ENCODE results near the gene ARHGAP42. TPM values are rescaled to one million over a fixed set of nuclear protein-coding genes. Genes with fewer than 3 reads are reported as not detected.

Gene ARHGAP42
- total and polyA plus RNA-seq, 10 of the 15 experiments (the other 5 are each of a cell fraction or from before 2014, with no cell fraction given): 1.8 to 6.3 (median 3.2) TPM

DNA sequence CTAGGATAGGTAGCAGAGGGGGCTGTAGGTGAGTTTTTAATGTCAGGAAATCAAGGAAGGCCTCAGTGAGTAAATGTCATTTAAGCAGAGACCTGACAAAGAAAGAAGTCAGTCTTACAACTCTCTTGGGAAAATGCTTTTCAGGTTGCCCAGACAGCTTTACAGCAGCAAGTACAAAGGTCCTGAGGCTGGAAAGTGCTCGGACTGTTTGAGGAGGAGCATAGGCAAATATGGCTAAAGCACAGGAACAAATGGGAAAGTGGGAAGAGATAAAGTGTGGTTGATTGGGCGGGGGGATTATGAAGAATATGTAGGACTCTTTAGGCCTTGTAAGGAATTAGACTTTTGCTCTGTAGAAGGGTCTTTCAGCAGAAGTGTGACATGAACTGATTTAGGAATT, 125.4 kb downstream of the ARHGAP42 start:
- CTCF ChIA-PET: interaction anchor here (1.0 kb wide), 1 partner anchor 16 kb away, joined by 4 read pairs; no protein-coding TSS in a partner anchor
- no TSS peak for BruUV-seq (replicated peaks)
- POLR2A ChIA-PET: no interaction called here
- Histone ChIP-seq H2AFZ (ENCODE audit: control insufficient read depth, low read depth, low read length) (no peak overlapping the region), H3K4me1 (ENCODE audit: control insufficient read depth, insufficient read depth, low read length) (no peaks in the 10 kb centered on the region), H3K27me3 (replicated peaks in 1 of 2; ENCODE audit: control insufficient read depth in 2 of 2, insufficient read depth in 2 of 2, low read length in 1 of 2) (no peaks in the 10 kb centered on the region), H3K4me2 (ENCODE audit: control insufficient read depth, insufficient read depth) (no peak overlapping the region), H3K79me2 (ENCODE audit: control insufficient read depth, insufficient read depth, low read length) (no peaks in the 10 kb centered on the region), H3K9ac (ENCODE audit: control insufficient read depth, insufficient read depth, low read length) (no peak overlapping the region), H3K4me3 (no peak overlapping the region), H4K20me1 (ENCODE audit: control insufficient read depth, insufficient read depth) (no peaks in the 10 kb centered on the region), H3K36me3 (ENCODE audit: control insufficient read depth in 2 of 2, insufficient read depth in 2 of 2, low read length in 1 of 2) (no peaks in the 10 kb centered on the region), H3K27ac (ENCODE audit: control insufficient read depth, insufficient read depth) (no peak overlapping the region), H3K9me3 (replicated peaks; ENCODE audit: control insufficient read depth, insufficient read depth, low read length) (no peaks in the 10 kb centered on the region; the same call in 2 of the 3 replicates)
- ATAC-seq (no peak), DNase-seq (ENCODE audit: low read depth, low spot score) (no peak), FAIRE-seq (no peak)
- SMC1A ChIA-PET (ENCODE audit: uncharacterized antibody, unreplicated experiment): no interaction called here
- intact Hi-C loops (cut with micrococcal nuclease; ENCODE audit: unreplicated experiment) (loop anchor here (5.0 kb wide), 1 partner anchor 130 kb away; no protein-coding TSS in a partner anchor), in situ Hi-C loops (cut with MboI) (no loop called here)
- RAD21 ChIA-PET (ENCODE audit: unreplicated experiment): interaction anchor here (0.9 kb wide), 1 partner anchor 12 kb away, joined by 3 read pairs; no protein-coding TSS in a partner anchor
- TF ChIP-seq, protein P1, sequence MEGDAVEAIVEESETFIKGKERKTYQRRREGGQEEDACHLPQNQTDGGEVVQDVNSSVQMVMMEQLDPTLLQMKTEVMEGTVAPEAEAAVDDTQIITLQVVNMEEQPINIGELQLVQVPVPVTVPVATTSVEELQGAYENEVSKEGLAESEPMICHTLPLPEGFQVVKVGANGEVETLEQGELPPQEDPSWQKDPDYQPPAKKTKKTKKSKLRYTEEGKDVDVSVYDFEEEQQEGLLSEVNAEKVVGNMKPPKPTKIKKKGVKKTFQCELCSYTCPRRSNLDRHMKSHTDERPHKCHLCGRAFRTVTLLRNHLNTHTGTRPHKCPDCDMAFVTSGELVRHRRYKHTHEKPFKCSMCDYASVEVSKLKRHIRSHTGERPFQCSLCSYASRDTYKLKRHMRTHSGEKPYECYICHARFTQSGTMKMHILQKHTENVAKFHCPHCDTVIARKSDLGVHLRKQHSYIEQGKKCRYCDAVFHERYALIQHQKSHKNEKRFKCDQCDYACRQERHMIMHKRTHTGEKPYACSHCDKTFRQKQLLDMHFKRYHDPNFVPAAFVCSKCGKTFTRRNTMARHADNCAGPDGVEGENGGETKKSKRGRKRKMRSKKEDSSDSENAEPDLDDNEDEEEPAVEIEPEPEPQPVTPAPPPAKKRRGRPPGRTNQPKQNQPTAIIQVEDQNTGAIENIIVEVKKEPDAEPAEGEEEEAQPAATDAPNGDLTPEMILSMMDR (IDR thresholded peaks at IDR 0.05 in 2 of 3, conservative IDR thresholded peaks at IDR 0.05 in 1 of 3; ENCODE audit: control insufficient read depth in 2 of 3, extremely low read depth in 1 of 3, insufficient read depth in 1 of 3, low read depth in 3 of 3, low read length in 3 of 3): no peak
- TF ChIP-seq, protein P2, sequence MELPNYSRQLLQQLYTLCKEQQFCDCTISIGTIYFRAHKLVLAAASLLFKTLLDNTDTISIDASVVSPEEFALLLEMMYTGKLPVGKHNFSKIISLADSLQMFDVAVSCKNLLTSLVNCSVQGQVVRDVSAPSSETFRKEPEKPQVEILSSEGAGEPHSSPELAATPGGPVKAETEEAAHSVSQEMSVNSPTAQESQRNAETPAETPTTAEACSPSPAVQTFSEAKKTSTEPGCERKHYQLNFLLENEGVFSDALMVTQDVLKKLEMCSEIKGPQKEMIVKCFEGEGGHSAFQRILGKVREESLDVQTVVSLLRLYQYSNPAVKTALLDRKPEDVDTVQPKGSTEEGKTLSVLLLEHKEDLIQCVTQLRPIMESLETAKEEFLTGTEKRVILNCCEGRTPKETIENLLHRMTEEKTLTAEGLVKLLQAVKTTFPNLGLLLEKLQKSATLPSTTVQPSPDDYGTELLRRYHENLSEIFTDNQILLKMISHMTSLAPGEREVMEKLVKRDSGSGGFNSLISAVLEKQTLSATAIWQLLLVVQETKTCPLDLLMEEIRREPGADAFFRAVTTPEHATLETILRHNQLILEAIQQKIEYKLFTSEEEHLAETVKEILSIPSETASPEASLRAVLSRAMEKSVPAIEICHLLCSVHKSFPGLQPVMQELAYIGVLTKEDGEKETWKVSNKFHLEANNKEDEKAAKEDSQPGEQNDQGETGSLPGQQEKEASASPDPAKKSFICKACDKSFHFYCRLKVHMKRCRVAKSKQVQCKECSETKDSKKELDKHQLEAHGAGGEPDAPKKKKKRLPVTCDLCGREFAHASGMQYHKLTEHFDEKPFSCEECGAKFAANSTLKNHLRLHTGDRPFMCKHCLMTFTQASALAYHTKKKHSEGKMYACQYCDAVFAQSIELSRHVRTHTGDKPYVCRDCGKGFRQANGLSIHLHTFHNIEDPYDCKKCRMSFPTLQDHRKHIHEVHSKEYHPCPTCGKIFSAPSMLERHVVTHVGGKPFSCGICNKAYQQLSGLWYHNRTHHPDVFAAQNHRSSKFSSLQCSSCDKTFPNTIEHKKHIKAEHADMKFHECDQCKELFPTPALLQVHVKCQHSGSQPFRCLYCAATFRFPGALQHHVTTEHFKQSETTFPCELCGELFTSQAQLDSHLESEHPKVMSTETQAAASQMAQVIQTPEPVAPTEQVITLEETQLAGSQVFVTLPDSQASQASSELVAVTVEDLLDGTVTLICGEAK (IDR thresholded peaks at IDR 0.05; ENCODE audit: borderline replicate concordance): no peak
- WGBS (ENCODE audit: insufficient coverage, insufficient replicate concordance, low lambda C conversion rate, missing lambda C conversion rate): 50% methylated on average over 2 of the region's 2 CpGs

Data from GM12878 (cell line).